Natural killer cell (primary cell): Measurements from ENCODE around the gene VOPP1. TPM values are rescaled to one million over a fixed set of nuclear protein-coding genes. Genes with fewer than 3 reads are reported as not detected.

Source experiments
- ATAC-seq, 3 donors: fragments of 150-1000 bp in 2 of 3; fragments of 200-7000 bp in 1 of 3; cut with Tn5 transposase; 1 replicate in 1 of 3; 2 replicates in 2 of 3; pipeline ENCODE4 v1.10.0; 2021; ENCODE audit warnings: mild to moderate bottlenecking in 2 of 3, moderate library complexity in 2 of 3
- DNase-seq, 2 donors: peaks; one replicate each; pipeline versions ENCODE4 v3.0.0 to v3.0.0-alpha.2; 2013 to 2021; ENCODE audit warnings: mixed read lengths in 1 of 2
- H3K27ac ChIP-seq: one replicate; pipeline ENCODE4 v1.5.1; 2013; ENCODE audit warnings: mild to moderate bottlenecking, low read length
- H3K27me3 ChIP-seq: one replicate; pipeline ENCODE4 v1.6.1; 2013; ENCODE audit warnings: low read length; ENCODE audit not compliant: control insufficient read depth, insufficient read depth
- H3K36me3 ChIP-seq: one replicate; pipeline ENCODE4 v1.6.1; 2013; ENCODE audit warnings: low read length; ENCODE audit not compliant: control insufficient read depth, insufficient read depth
- H3K4me1 ChIP-seq: one replicate; pipeline ENCODE4 v1.6.1; 2013; ENCODE audit warnings: low read length; ENCODE audit not compliant: control insufficient read depth, insufficient read depth
- H3K4me3 ChIP-seq: one replicate; pipeline ENCODE4 v1.5.1; 2013; ENCODE audit warnings: low read length
- H3K9me3 ChIP-seq: one replicate; pipeline ENCODE4 v1.6.1; 2013; ENCODE audit warnings: low read length; ENCODE audit not compliant: control insufficient read depth, insufficient read depth
- H3K27ac Mint-ChIP-seq, 2 donors: one replicate each; pipeline ENCODE4 v1.8.0; 2022; ENCODE audit warnings: mild to moderate bottlenecking in 2 of 2, mixed read lengths in 2 of 2, moderate library complexity in 1 of 2
- H3K27me3 Mint-ChIP-seq, 2 donors: one replicate each; pipeline ENCODE4 v1.8.0; 2022; ENCODE audit warnings: low read depth in 2 of 2, mixed read lengths in 2 of 2
- H3K36me3 Mint-ChIP-seq: one replicate; pipeline ENCODE4 v1.8.0; 2022; ENCODE audit warnings: mixed read lengths
- H3K4me1 Mint-ChIP-seq, 2 donors: one replicate each; pipeline ENCODE4 v1.8.0; 2022; ENCODE audit warnings: mixed read lengths in 2 of 2
- H3K4me3 Mint-ChIP-seq: one replicate; pipeline ENCODE4 v1.8.0; 2022; ENCODE audit warnings: mild to moderate bottlenecking, moderate library complexity, mixed read lengths
- H3K9me3 Mint-ChIP-seq, 2 donors: one replicate each; pipeline ENCODE4 v1.8.0; 2022; ENCODE audit warnings: mixed read lengths in 2 of 2
- WGBS: methylation state at CpG from one replicate; pipeline ENCODE4 v1.1.7; 2013; ENCODE audit warnings: missing lambda C conversion rate; ENCODE audit not compliant: insufficient coverage; 5-methylcytosine and 5-hydroxymethylcytosine counted together
- intact Hi-C: fragments of 100-400 bp; cut with micrococcal nuclease; formaldehyde crosslinking; loops from one replicate; pipeline ENCODE4 v1.14.2; 2022
- total RNA-seq, 4 donors: library from RNA; stranded (reverse); fragments of 120-200 nt in 1 of 4; gene quantifications; one replicate each; pipeline versions ENCODE4 v1.2.3 to v1.2.4, GENCODE V29; 2013 to 2022
- TF ChIP-seq, protein P1 (sequence below): fragments of 200-600 bp; IDR thresholded peaks from one replicate; pipeline ENCODE4 v1.8.0; 2022; ENCODE audit warnings: antibody characterized with exemption

Gene VOPP1
- total RNA-seq, 3 donors from 2014 or later (not counting 1 experiment from before 2014, with no cell fraction given): 79.3 to 115 (median 110) TPM

DNA sequence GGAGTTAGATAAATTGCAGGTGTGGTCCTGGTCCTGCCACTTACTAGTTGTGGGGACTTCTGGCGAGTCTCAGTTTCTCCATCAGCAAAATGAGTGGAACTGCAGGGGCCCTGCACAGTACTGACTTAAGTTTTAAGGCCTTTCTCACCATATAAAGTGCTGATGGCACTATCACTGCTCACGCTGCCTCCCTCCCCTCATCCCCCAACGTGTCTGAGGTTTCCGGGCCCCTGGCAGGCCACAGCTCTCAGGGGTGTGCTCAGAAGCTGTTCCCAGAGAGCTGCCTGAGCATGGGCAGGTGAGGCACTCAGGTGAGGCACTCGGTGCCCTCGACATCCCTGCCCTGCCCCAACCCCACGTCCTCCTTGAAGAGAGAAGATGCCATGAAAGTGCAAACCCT is 74.2 kb downstream of the VOPP1 start:
- Mint-ChIP-seq H3K4me3 (peak overlapping the region; percentile 86), H3K27ac (peak overlapping the region; percentile 75 to 83), H3K36me3 (no peaks in the 10 kb centered on the region), H3K27me3 (no peaks in the 10 kb centered on the region), H3K4me1 (peaks cover 76 to 77% of the 10 kb centered on the region in 2 donors), H3K9me3 (no peaks in the 10 kb centered on the region)
- H3K4me3 ChIP-seq: no peak overlapping the region
- TF ChIP-seq, protein P1, sequence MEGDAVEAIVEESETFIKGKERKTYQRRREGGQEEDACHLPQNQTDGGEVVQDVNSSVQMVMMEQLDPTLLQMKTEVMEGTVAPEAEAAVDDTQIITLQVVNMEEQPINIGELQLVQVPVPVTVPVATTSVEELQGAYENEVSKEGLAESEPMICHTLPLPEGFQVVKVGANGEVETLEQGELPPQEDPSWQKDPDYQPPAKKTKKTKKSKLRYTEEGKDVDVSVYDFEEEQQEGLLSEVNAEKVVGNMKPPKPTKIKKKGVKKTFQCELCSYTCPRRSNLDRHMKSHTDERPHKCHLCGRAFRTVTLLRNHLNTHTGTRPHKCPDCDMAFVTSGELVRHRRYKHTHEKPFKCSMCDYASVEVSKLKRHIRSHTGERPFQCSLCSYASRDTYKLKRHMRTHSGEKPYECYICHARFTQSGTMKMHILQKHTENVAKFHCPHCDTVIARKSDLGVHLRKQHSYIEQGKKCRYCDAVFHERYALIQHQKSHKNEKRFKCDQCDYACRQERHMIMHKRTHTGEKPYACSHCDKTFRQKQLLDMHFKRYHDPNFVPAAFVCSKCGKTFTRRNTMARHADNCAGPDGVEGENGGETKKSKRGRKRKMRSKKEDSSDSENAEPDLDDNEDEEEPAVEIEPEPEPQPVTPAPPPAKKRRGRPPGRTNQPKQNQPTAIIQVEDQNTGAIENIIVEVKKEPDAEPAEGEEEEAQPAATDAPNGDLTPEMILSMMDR: no peak
- no peaks in the 10 kb centered on the region for H3K9me3 ChIP-seq
- no peaks in the 10 kb centered on the region for H3K27me3 ChIP-seq
- intact Hi-C loops: loop anchor here (1.0 kb wide), 1 partner anchor 71 kb away; no protein-coding TSS in a partner anchor
- peaks cover 20% of the 10 kb centered on the region for H3K36me3 ChIP-seq
- ATAC-seq (peak; percentile 85 to 98 (median 96)), DNase-seq (peak; percentile 37 to 66)
- 48% methylated on average over 7 of the region's 7 CpGs for WGBS
- H3K27ac ChIP-seq: peak overlapping the region; percentile 3
- H3K4me1 ChIP-seq: peaks cover 29% of the 10 kb centered on the region

DNA sequence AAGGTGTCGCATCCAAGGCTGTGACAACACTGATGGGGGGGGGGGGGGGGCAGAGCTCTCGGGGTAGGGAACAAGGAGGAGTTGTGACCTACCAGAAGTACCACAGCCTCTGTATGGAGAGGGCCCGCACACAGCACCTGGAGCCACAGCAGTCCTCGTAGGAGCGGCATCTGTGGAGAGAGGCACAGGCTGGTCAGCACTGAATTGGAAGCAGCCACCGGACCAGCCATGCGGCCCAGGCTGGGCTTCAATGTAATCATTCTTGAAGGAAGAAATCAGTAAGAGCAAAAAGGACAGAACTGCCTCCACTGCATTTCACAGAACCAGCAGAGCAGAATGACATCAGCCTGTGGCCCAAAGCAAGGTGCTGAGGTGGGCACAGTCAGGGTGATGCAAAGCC is 74.8 kb downstream of the VOPP1 start:
- ATAC-seq (peak in 2 of 3 donors; percentile 8 to 17), DNase-seq (no peak)
- Mint-ChIP-seq H3K27me3 (no peaks in the 10 kb centered on the region), H3K4me1 (peaks cover 72 to 77% of the 10 kb centered on the region in 2 donors), H3K27ac (peak overlapping the region; percentile 75 to 83), H3K9me3 (no peaks in the 10 kb centered on the region), H3K4me3 (peak overlapping the region; percentile 31), H3K36me3 (no peaks in the 10 kb centered on the region)
- WGBS: 84% methylated on average over 6 of the region's 7 CpGs
- Histone ChIP-seq H3K36me3 (peaks cover 22% of the 10 kb centered on the region), H3K4me3 (no peak overlapping the region), H3K27ac (peak overlapping the region; percentile 3), H3K27me3 (no peaks in the 10 kb centered on the region), H3K4me1 (peaks cover 29% of the 10 kb centered on the region), H3K9me3 (no peaks in the 10 kb centered on the region)
- TF ChIP-seq, protein P1: no peak
- intact Hi-C loops: no loop called here

DNA sequence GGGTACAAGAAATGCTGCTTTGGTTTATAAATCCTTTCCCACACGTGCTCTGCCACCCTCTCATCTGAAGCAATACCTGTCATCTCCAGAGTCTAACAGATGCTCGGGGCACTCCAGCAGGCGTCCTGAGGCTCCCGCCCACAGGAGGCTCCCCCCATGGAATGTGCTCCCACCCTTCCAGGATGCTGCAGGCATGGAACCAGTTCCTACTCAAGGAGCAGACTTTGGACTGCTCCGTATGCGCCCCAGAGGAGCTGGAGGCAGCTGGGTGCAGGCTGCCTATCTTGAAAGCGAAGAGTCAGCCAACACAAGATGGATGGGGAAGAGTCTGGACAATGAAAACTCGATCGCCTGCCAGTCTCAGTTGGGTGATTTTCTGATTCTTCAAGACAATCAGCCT is 75.4 kb downstream of the VOPP1 start:
- TF ChIP-seq, protein P1: no peak
- H3K27ac ChIP-seq: no peak overlapping the region
- H3K4me1 ChIP-seq: peaks cover 29% of the 10 kb centered on the region
- WGBS: 98% methylated on average over 9 of the region's 9 CpGs
- peaks cover 66 to 72% of the 10 kb centered on the region in 2 donors for H3K4me1 Mint-ChIP-seq
- peaks cover 23% of the 10 kb centered on the region for H3K36me3 ChIP-seq
- H3K36me3 Mint-ChIP-seq: no peaks in the 10 kb centered on the region
- H3K27me3 Mint-ChIP-seq: no peaks in the 10 kb centered on the region
- DNase-seq (no peak), ATAC-seq (no peak)
- no peak overlapping the region for H3K4me3 Mint-ChIP-seq
- H3K27ac Mint-ChIP-seq: peak overlapping the region; percentile 75 to 83
- no peak overlapping the region for H3K4me3 ChIP-seq
- intact Hi-C loops: no loop called here
- H3K9me3 Mint-ChIP-seq: no peaks in the 10 kb centered on the region
- H3K9me3 ChIP-seq: no peaks in the 10 kb centered on the region
- no peaks in the 10 kb centered on the region for H3K27me3 ChIP-seq

DNA sequence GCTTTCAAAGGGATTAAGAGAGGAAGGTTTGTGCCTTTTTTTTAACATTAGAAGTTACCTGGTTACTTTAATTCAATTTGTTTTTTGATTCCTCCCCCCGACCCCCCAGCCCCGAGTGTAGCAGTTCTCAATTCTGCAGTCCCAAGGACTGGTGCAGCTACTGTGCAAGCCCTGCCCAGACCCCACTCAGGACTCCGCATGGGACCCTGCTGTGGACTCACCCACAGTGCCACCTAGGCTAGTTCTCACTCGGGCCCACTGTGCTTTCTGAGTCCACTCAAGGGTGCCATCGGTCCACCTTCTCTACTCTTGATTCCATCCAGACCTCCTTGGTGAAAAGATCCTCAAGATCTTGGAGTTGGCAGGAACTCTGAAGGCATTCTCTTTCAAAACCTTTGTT is 77.4 kb downstream of the VOPP1 start:
- Mint-ChIP-seq H3K9me3 (no peaks in the 10 kb centered on the region), H3K4me1 (peaks cover 51 to 66% of the 10 kb centered on the region in 2 donors), H3K27me3 (no peaks in the 10 kb centered on the region), H3K27ac (peak overlapping the region in 1 of 2 donors; percentile 8), H3K36me3 (no peaks in the 10 kb centered on the region), H3K4me3 (no peak overlapping the region)
- Histone ChIP-seq H3K27ac (no peak overlapping the region), H3K27me3 (no peaks in the 10 kb centered on the region), H3K36me3 (peaks cover 31% of the 10 kb centered on the region), H3K4me3 (no peak overlapping the region), H3K9me3 (no peaks in the 10 kb centered on the region), H3K4me1 (peaks cover 29% of the 10 kb centered on the region)
- TF ChIP-seq, protein P1: no peak
- ATAC-seq: no peak
- 95% methylated on average over 5 of the region's 5 CpGs for WGBS
- no peak for DNase-seq
- intact Hi-C loops: no loop called here
